Fibroblast of the conjunctiva (primary cell): Measurements from ENCODE around the gene NEAT1.
"Not testable (repeated sequence)": the region's sequence is repeated elsewhere in the genome, so short reads cannot be mapped to it uniquely, and the experiment has no call there.

Source experiments
- DNase-seq: peaks from one replicate; pipeline ENCODE4 v3.0.0-alpha.2; 2010; ENCODE audit warnings: low read depth

Gene NEAT1

DNA sequence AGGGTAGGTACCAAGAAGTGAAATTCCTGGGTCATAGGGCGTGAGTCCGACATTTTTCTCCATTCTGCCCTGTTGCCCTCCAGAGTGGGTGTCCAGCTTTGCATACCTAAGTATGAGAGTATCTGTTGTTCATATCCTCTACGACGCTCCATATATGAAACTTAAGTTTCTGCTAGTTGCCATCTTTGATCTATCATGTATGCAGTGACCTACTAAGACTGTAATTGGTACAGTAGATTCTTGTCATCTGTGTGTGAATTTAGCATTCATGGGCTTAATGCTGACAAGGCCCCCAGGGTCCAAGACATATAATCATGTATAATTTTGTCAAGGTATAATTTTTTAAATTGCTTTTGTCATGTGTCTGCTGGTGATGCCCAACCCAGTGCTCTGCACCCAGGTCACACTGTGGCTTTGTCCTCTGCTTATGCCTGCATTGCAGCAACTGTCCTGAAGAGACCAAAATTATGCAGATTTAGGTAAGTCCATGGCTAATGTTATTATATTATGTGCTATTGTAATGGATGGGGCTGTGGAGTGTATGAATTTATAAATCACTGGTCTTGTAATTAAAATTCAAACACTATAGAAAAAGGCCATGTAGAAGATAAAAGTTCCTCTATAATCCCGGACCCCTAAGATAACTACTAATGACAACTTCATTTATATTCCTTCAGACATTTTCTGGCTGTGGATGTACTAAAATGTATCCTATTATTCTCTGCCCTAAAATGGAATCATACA is 12.2 kb downstream of the NEAT1 start:
- no peak for DNase-seq

DNA sequence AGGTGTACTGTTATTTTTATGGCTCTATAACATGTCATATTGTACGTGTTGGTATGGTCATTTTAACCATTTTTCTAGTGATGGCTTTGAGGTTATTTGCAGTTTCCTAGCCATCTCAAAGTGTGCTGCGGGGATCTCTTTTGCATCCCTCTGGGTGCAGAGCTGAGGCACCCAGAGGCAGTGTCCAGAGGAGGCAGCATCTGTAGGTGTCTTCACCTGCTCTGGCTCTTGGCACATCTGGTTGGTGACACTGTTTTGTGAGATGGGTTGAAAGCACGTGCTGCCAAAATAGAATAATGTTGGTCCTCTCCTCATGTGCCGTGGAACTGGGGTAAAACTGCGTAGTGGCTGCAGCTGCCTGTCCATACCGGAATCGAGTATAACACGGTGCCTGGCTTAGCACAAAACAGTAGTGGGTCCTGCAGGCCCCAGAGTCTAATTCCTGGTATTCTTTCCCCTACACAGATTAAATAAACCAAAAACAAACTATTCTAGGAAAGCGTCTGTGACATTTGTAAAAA is 12.9 kb downstream of the NEAT1 start:
- DNase-seq: no peak

DNA sequence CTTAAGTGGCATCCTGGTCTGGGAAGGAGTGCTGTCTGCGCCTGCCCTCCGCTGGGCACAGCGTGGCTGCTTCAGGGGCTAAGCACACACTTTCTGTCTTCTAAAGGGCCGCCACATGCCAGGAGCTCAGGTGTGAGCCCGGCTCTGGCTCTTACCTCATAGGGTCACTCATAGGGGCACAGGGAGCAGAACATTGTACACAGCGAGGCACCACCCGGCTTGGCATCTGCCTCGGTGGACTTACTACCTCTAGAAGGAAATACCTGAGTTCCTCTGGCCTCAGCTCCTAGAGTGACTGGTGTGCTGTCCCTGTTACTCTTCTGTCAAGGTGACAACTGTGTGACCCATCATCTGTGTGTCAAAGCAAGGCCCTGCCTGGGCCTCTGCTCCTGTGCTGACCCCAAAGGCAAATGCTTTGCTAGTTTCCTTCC is 13.4 kb downstream of the NEAT1 start:
- DNase-seq: no peak

DNA sequence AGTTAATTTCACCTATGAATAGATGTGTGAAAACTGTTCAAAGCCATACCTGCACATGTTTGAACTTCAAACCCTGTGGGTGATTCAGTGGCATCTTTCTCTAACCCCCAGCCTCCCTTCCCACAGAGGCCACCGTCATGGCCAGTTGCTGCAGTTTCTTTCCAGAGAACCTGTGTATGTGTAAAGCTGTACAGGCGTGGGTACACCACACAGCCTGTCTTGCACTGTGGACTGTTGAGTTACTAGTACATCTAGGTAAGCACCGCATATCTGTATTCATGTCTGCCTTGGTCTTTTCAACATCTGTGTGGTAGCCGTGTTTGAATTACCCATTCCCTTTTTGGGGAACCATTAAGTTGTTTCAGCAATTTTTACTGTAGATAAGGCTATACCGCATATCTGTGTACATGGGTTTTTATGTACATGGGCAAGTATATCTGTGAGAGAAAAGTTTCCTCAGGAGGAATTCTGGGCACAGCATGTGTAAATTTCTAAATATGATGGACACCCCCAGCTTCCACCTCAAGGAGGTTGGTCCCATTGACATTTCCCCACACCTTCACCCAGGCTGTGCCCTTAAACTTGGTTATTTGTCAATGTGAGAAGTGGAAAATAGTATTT is 13.9 kb downstream of the NEAT1 start:
- no peak for DNase-seq

- no peak for DNase-seq
These were observed 15.0 kb downstream of the NEAT1 start for GRCh38 chr11:65437436-65438227.

- no peak for DNase-seq
These were observed 15.9 kb downstream of the NEAT1 start for GRCh38 chr11:65438257-65439151.

DNA sequence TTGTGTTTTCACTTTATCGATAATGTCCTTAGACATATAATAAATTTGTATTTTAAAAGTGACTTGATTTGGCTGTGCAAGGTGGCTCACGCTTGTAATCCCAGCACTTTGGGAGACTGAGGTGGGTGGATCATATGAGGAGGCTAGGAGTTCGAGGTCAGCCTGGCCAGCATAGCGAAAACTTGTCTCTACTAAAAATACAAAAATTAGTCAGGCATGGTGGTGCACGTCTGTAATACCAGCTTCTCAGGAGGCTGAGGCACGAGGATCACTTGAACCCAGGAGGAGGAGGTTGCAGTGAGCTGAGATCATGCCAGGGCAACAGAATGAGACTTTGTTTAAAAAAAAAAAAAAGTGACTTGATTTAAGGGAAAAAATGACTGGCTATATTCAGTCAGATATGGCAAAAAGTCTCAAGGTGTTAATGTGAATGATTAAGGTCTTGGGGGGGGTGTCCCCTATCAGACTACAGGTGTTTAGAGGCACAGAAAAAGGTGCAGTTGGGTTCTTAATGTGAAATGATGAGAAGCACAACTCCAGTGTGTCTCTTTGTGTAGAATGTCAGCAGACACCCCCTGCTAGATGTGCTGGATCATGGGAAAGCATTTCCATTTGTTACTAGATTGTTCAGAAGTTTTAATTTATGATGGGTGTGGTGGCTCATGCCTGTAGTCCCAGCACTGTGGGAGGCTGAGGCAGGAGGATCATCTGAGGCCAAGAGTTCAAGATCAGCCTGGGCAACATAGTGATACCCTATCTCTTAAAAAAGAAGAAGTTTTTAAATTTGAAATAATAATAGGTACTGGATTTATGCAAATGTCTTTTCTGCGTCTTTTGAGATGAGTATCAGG is 17.0 kb downstream of the NEAT1 start:
- DNase-seq: no peak

- DNase-seq: no peak
These were observed 18.4 kb downstream of the NEAT1 start for GRCh38 chr11:65440831-65441499.

- no peak for DNase-seq
These were observed 20.3 kb downstream of the NEAT1 start for GRCh38 chr11:65442842-65443331.

- no peak for DNase-seq
These were observed 21.9 kb downstream of the NEAT1 start for GRCh38 chr11:65444314-65445051.

- DNase-seq: no peak
These were observed 22.6 kb downstream of the NEAT1 start for GRCh38 chr11:65445101-65445603.

DNA sequence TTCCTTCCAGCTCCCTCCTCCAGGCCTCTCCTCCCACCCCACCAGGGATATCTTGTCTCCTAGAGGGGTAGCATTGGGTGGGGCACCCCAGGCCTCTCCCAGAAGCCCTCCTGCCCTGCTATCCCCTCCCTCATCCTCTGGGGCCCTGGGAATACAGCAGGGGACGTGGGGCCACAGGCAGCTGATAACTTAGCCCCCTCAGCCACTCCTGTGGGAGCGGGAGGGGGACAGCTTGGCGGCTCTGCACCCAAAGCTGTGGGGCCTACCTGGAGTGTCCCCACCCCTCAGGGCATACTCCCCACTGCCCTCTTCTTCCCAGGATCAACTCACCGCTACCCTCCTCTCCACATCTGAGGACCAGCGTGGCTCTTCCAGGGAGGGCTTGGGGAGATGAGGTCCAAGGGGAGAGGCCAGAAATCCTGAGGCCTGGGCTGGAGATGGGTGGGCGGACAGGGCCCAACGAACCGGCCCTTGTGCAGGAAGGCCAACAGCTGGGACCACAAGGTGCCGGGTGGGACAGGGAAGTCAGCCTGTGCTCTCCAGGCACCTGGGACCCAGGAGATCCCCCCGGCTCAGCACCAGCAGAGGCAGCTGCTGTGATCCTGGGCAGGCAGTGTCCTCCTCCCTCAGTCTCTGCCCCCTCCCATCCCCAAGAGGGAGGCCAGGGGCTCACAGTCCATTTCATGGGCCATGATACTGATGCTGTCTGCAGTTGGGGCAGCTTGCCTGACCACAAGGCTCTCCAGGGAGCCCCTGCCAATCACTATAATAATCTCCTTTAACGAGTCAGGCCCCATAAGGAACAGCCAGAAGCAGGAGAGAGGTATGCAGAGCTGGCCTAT is 23.2 kb downstream of the NEAT1 start:
- DNase-seq: no peak

GRCh38 chr11:65446446-65447277 is 24.1 kb downstream of the NEAT1 start:
- DNase-seq: no peak

DNA sequence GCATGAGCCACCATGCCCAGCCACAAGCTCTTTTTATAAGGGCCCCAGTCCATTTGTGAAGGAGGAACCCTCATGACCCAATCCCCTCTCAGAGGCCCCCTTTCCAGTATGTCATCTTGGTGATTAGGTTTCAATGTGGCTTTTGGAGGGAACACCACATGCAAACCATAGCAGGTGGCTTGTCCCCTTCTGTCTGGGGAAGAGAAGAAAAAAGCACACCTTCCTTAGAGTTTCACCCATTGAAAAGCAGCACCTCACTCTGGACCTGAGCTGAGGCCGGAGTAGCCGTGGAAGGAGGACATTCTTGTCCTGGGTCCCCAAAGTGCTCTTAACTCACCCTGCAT is 25.4 kb downstream of the NEAT1 start:
- DNase-seq: no peak

DNA sequence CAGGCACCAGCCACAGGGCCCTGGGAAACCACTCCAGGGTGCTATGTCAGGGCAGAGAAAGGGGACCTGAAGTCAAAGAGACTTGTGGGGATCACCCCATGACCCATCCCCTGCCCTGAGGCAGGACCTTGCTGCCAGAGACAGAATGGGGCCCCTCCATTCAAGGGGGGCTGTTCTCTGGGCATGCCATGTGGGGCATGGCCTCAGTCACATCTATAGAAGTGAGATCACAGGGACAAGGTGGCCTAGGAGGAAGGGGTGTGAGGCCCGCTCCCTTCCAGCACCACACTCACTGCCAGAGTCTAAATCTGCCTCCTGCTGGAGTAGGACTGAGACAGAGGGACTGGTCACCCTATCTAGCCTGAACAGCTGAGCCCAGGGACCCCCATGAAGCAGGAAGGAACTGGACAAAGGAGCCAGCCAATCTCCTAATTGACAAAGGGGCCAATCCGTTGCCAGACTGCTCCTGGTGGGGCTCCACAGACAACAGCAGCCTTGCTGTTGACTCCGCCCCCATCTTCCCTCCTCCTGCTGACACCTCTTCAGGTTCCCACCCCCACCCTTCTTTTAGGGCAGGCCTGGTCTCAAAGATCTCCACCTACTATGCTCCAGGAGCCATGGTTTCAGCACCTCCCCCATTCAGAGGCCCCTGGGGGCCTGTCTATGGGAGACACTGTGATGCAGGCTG is 26.0 kb downstream of the NEAT1 start:
- no peak for DNase-seq

DNA sequence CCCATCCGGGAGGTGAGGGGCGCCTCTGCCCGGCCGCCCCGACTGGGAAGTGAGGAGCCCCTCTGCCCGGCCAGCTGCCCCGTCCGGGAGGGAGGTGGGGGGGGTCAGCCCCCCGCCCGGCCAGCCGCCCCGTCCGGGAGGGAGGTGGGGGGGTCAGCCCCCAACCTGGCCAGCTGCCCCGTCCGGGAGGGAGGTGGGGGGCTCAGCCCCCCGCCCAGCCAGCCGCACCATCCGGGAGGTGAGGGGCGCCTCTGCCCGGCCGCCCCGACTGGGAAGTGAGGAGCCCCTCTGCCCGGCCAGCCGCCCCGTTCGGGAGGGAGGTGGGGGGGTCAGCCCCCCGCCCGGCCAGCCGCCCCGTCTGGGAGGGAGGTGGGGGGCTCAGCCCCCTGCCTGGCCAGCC is 28.7 kb downstream of the NEAT1 start:
- not testable (repeated sequence) for DNase-seq

DNA sequence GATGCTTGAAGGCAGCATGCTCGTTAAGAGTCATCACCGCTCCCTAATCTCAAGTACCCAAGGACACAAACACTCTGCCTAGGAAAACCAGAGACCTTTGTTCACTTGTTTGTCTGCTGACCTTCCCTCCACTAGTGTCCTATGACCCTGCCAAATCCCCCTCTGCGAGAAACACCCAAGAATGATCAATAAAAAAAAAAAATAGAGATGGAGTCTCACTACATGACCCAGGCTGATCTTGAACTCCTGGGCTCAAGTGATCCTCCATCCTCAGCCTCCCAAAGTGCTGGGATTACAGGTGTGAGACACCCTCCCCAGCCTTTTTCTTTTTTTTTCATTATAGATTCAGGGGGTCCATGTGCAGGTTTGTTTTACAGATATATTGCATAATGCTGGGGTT is 29.7 kb downstream of the NEAT1 start:
- DNase-seq: not testable (repeated sequence)
